Measurements from ENCODE around the gene PHF2. TPM values are rescaled to one million over a fixed set of nuclear protein-coding genes. Genes with fewer than 3 reads are reported as not detected.

Gene PHF2
- total RNA-seq, 1 experiment from 2014 or later: 18.9 TPM

DNA sequence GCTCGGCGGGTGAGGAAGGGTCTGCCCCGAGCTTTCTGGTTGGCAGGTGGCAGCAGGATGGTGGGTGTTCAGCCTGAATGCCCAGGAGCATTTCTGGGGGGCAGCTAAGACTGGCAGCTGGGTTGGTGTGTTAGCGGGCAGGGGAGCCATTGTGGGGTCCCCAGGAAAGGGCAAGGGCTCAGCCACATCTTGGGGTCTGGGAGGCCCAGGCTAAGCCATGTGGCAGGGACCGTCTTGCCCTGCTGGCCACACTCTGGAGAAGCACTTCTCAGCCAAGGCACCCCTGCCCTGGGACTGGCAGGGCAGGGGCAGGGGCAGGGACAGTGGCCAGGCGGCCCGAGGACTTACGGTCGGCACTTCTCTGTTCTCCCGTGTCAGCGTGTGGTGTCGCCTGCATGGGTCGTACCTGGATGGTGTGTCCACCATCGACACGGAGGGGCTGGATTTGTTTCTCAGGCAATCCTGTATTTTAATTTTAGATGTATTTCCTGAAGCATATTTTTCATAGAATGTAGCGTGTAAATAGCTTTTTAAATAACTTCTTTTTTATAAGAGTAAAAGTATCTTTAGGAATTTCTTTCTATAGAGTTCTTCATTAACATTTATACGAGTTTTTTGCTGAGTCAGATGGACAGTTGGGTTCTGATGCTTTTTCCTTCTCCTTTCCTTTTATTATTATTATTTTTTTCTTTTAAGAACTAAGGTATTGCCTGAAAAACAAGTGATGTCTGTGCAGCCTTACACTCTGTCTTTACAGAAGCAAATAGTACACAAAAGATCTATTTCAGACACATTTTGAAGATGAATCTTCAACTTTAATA is 102.0 kb downstream of the PHF2 start:
- no peak for TF ChIP-seq CTCF (IDR thresholded peaks at IDR 0.05; ENCODE audit: unreplicated experiment)
- no peak overlapping the region for H3K27ac Mint-ChIP-seq (ENCODE audit: low read depth, unreplicated experiment)
- CTCF ChIA-PET: interaction anchor here (0.5 to 6.7 kb wide), 2 partner anchors 285 to 490 kb away, joined by 3 to 109 read pairs; no protein-coding TSS in a partner anchor

GRCh38 chr9:93679536-93680442 is 103.4 kb downstream of the PHF2 start:
- ChIA-PET POLR2A (no interaction called here), CTCF (interaction anchor here (0.6 to 6.7 kb wide), 3 partner anchors 15 to 365 kb away, joined by 3 to 109 read pairs (median 8); no protein-coding TSS in a partner anchor)
- Mint-ChIP-seq H3K4me1 (ENCODE audit: insufficient read depth, unreplicated experiment) (peaks cover 8% of the 10 kb centered on the region), H3K36me3 (ENCODE audit: insufficient read depth, unreplicated experiment) (no peaks in the 10 kb centered on the region), H3K9me3 (ENCODE audit: unreplicated experiment) (no peaks in the 10 kb centered on the region), H3K27ac (ENCODE audit: low read depth, unreplicated experiment) (no peak overlapping the region), H3K27me3 (ENCODE audit: insufficient read depth, unreplicated experiment) (no peaks in the 10 kb centered on the region), H3K4me3 (ENCODE audit: unreplicated experiment) (no peak overlapping the region)
- BruUV-seq (replicated peaks): no TSS peak
- intact Hi-C loops (cut with micrococcal nuclease): loop anchor here (10.0 kb wide), 1 partner anchor 925 kb away; no protein-coding TSS in a partner anchor
- TF ChIP-seq CTCF (IDR thresholded peaks at IDR 0.05; ENCODE audit: unreplicated experiment): no peak
- DNase-seq (ENCODE audit: unreplicated experiment): no peak

More for the DNA sequence above, 102.0 kb downstream of the PHF2 start:
- BruUV-seq (replicated peaks): no TSS peak
- no peaks in the 10 kb centered on the region for H3K36me3 Mint-ChIP-seq (ENCODE audit: insufficient read depth, unreplicated experiment)
- POLR2A ChIA-PET: interaction anchor here (0.7 kb wide), 1 partner anchor 336 kb away, joined by 3 read pairs; no protein-coding TSS in a partner anchor
- intact Hi-C loops (cut with micrococcal nuclease): no loop called here
- H3K4me1 Mint-ChIP-seq (ENCODE audit: insufficient read depth, unreplicated experiment): peaks cover 8% of the 10 kb centered on the region
- H3K9me3 Mint-ChIP-seq (ENCODE audit: unreplicated experiment): no peaks in the 10 kb centered on the region
- no peak overlapping the region for H3K4me3 Mint-ChIP-seq (ENCODE audit: unreplicated experiment)
- no peak for DNase-seq (ENCODE audit: unreplicated experiment)
- no peaks in the 10 kb centered on the region for H3K27me3 Mint-ChIP-seq (ENCODE audit: insufficient read depth, unreplicated experiment)

GRCh38 chr9:93680443-93681268 is 104.3 kb downstream of the PHF2 start:
- POLR2A ChIA-PET: no interaction called here
- no TSS peak for BruUV-seq (replicated peaks)
- Mint-ChIP-seq H3K4me1 (ENCODE audit: insufficient read depth, unreplicated experiment) (peaks cover 8% of the 10 kb centered on the region), H3K36me3 (ENCODE audit: insufficient read depth, unreplicated experiment) (no peaks in the 10 kb centered on the region), H3K4me3 (ENCODE audit: unreplicated experiment) (no peak overlapping the region), H3K27me3 (ENCODE audit: insufficient read depth, unreplicated experiment) (no peaks in the 10 kb centered on the region), H3K9me3 (ENCODE audit: unreplicated experiment) (no peaks in the 10 kb centered on the region), H3K27ac (ENCODE audit: low read depth, unreplicated experiment) (no peak overlapping the region)
- DNase-seq (ENCODE audit: unreplicated experiment): no peak
- no peak for TF ChIP-seq CTCF (IDR thresholded peaks at IDR 0.05; ENCODE audit: unreplicated experiment)
- intact Hi-C loops (cut with micrococcal nuclease): loop anchor here (10.0 kb wide), 1 partner anchor 924 kb away; no protein-coding TSS in a partner anchor
- CTCF ChIA-PET: interaction anchor here (0.5 to 6.7 kb wide), 13 partner anchors 12 to 664 kb away, joined by 3 to 109 read pairs (median 6); no protein-coding TSS in a partner anchor

Measured in MCF 10A (cell line).